Vagina (tissue), 2 donors: ENCODE data around the gene KRT38. TPM values are rescaled to one million over a fixed set of nuclear protein-coding genes. Genes with fewer than 3 reads are reported as not detected.
"Not testable (repeated sequence)": the region's sequence is repeated elsewhere in the genome, so short reads cannot be mapped to it uniquely, and the experiment has no call there.

Experiments
- DNase-seq, 2 donors: peaks; one replicate each; pipeline ENCODE4 v3.0.0-alpha.2; 2017; ENCODE audit errors: extremely low spot score in 2 of 2
- H3K27ac ChIP-seq: fragments of 200-600 bp; sonication (generic); one replicate; pipeline ENCODE4 v1.5.1; 2019
- H3K27me3 ChIP-seq: fragments of 200-600 bp; sonication (generic); one replicate; pipeline ENCODE4 v1.5.1; 2019
- H3K36me3 ChIP-seq, 2 donors: fragments of 200-600 bp; sonication (generic); one replicate each; pipeline ENCODE4 v1.5.1; 2017 to 2019
- H3K4me1 ChIP-seq: fragments of 200-600 bp; sonication (generic); one replicate; pipeline ENCODE4 v1.5.1; 2019
- H3K4me3 ChIP-seq, 2 donors: fragments of 200-600 bp; sonication (generic); 1 replicate in 1 of 2; 2 replicates in 1 of 2; pipeline ENCODE4 v1.5.1; 2016 to 2019
- H3K9me3 ChIP-seq: fragments of 200-600 bp; sonication (generic); one replicate; pipeline ENCODE4 v1.5.1; 2019
- POLR2A ChIP-seq, 2 donors: fragments of 450-650 bp; IDR thresholded peaks; one replicate each; pipeline ENCODE4 v1.6.1; 2017; ENCODE audit warnings: antibody characterized with exemption in 2 of 2, mild to moderate bottlenecking in 2 of 2, moderate library complexity in 2 of 2
- POLR2AphosphoS5 ChIP-seq, 2 donors: sonication (generic); formaldehyde crosslinking; IDR thresholded peaks; one replicate each; pipeline ENCODE4 v1.9.0; 2017; ENCODE audit warnings: antibody characterized with exemption in 2 of 2, mild to moderate bottlenecking in 2 of 2, low read depth in 1 of 2; ENCODE audit not compliant: insufficient read depth in 1 of 2
- intact Hi-C: fragments of 100-400 bp; cut with DNase I; formaldehyde crosslinking; loops from one replicate; pipeline ENCODE4 v1.15.1; 2023
- total RNA-seq: library from RNA; depleted of rRNA; stranded (reverse); fragments of >200 nt; gene quantifications from one replicate; pipeline ENCODE4 v1.2.3, GENCODE V29; 2016
- TF ChIP-seq, protein P1 (sequence below), 3 experiments: fragments of 450-650 bp in 2 of 3; fragments of 200-600 bp in 1 of 3; sonication (generic) in 1 of 3; IDR thresholded peaks; one replicate each; pipeline ENCODE4 v1.5.1; 2017 to 2019; ENCODE audit warnings: antibody characterized with exemption in 3 of 3, mild to moderate bottlenecking in 2 of 3, moderate library complexity in 2 of 3

The KRT38 gene
- total RNA-seq, 1 donor from 2014 or later, result not detected

DNA sequence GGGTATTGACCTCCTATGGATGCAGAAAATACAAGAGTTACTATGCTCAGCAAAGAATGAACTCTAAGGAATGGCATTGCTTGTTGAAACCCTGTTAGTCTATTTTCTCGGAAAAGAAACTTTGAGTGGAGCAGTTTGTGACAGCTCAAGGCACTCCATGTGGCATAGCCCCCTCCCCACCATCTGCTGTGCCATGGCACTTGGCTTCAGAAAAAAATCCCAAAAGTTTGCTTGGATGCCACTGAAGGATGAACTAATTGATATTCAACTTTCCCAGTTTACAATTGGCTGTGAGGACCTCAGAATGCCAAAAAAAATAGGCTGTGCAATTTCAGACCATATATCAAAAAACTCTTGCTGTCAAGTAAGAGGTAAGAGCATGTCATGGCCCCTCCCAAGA is 45.2 kb downstream of the KRT38 start:
- Histone ChIP-seq H3K4me1 (peaks cover 26% of the 10 kb centered on the region), H3K27me3 (no peaks in the 10 kb centered on the region), H3K9me3 (no peaks in the 10 kb centered on the region), H3K27ac (no peak overlapping the region), H3K36me3 (no peaks in the 10 kb centered on the region), H3K4me3 (no peak overlapping the region)
- intact Hi-C loops, result no loop called here
- DNase-seq, result no peak
- TF ChIP-seq POLR2AphosphoS5 (IDR thresholded peaks at IDR 0.05; ENCODE audit: insufficient read depth in 1 of 2, low read depth in 1 of 2), result no peak
- TF ChIP-seq POLR2A (IDR thresholded peaks at IDR 0.05), result no peak
- TF ChIP-seq, protein P1, sequence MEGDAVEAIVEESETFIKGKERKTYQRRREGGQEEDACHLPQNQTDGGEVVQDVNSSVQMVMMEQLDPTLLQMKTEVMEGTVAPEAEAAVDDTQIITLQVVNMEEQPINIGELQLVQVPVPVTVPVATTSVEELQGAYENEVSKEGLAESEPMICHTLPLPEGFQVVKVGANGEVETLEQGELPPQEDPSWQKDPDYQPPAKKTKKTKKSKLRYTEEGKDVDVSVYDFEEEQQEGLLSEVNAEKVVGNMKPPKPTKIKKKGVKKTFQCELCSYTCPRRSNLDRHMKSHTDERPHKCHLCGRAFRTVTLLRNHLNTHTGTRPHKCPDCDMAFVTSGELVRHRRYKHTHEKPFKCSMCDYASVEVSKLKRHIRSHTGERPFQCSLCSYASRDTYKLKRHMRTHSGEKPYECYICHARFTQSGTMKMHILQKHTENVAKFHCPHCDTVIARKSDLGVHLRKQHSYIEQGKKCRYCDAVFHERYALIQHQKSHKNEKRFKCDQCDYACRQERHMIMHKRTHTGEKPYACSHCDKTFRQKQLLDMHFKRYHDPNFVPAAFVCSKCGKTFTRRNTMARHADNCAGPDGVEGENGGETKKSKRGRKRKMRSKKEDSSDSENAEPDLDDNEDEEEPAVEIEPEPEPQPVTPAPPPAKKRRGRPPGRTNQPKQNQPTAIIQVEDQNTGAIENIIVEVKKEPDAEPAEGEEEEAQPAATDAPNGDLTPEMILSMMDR (IDR thresholded peaks at IDR 0.05), result no peak

DNA sequence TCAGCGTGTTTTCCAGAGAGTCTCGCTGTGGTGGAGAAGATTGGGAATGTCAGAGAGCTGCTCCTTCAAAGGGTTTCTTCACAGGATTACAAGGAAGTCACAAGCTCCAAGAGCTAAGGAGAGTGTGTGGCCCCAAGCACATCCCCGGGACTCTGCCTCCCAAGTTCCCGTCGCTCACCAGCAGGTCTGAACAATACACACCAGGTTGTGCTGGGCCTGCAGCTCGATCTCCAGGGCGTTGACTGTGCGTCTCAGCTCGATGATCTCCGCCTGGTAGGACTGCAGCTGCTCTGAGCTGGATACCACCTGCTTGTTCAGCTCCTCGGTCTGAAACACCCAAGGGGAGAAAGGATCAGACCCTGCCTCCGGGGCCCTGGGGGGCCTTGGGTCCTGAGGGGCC is 45.7 kb downstream of the KRT38 start:
- H3K27me3 ChIP-seq, H3K9me3 ChIP-seq, H3K36me3 ChIP-seq, intact Hi-C loops, DNase-seq, H3K27ac ChIP-seq, H3K4me3 ChIP-seq: not testable (repeated sequence)
- peaks cover 26% of the 10 kb centered on the region for H3K4me1 ChIP-seq

DNA sequence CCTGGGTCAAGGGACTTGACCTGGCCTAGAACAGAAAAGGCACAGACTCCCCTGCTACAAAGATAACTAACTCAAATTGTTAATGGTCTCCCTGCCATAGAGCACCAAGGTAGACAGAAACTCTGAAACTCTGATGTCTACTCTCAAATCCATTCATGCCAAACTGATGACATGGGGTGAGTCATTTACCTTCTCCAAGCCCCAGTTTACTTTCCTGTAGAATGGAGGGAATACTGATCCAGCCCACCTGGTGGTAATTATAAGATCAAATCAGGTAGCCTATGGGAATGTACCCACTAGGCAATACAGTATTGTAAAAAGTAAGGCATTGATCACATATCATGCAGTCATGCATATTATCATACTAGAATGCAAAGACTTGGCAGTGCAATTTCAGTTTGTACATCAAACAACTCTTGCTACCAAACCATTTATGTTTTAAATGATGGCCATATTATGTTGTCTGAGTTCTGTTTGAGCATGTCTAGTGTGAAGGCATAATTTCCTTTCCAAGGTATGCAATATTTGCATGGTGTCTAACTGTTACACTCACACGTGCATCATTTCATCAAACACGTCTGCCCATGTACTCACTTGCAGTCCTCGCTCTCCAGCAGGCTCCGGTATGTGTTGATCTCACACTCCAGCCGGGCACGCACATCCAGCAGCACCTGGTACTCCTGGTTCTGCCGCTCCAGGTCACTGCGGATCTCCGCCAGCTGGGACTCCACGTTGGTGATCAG is 46.4 kb downstream of the KRT38 start:
- Histone ChIP-seq H3K36me3 (no peaks in the 10 kb centered on the region), H3K4me1 (peaks cover 22% of the 10 kb centered on the region), H3K9me3 (no peaks in the 10 kb centered on the region), H3K27ac (peak overlapping the region; percentile 51), H3K27me3 (no peaks in the 10 kb centered on the region), H3K4me3 (no peak overlapping the region)
- no peak for DNase-seq
- intact Hi-C loops, result no loop called here
- TF ChIP-seq, protein P1 (IDR thresholded peaks at IDR 0.05), result no peak
- peak; percentile 6 to 19 for TF ChIP-seq POLR2AphosphoS5 (IDR thresholded peaks at IDR 0.05; ENCODE audit: insufficient read depth in 1 of 2, low read depth in 1 of 2)

DNA sequence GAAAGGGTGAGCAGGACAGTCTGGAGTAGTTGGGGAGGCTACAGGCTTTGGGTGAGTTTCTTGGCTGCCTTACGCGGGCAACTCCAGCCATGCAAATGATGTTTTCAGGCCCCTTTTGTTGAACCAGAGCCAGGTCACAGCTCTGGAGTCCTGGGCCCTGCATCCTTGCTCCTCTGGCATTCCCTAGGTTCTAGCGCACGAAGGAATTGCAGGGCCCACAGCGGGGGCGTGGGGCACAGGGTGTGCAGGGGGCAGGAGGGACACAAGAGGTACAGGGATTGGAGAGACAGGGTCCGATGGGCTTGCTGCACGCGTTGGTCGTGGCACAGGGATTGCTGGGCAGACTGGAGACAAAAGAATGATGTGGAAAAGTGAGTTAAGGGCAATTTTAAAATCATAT is 47.0 kb downstream of the KRT38 start:
- no peak for DNase-seq
- intact Hi-C loops, result no loop called here
- H3K4me1 ChIP-seq, result peaks cover 22% of the 10 kb centered on the region
- no peaks in the 10 kb centered on the region for H3K36me3 ChIP-seq
- peak overlapping the region; percentile 51 for H3K27ac ChIP-seq
- H3K27me3 ChIP-seq, result no peaks in the 10 kb centered on the region
- no peak overlapping the region for H3K4me3 ChIP-seq
- H3K9me3 ChIP-seq, result no peaks in the 10 kb centered on the region
- TF ChIP-seq, protein P1 (IDR thresholded peaks at IDR 0.05), result no peak
- TF ChIP-seq POLR2AphosphoS5 (IDR thresholded peaks at IDR 0.05; ENCODE audit: insufficient read depth in 1 of 2, low read depth in 1 of 2), result no peak
- TF ChIP-seq POLR2A (IDR thresholded peaks at IDR 0.05), result no peak

DNA sequence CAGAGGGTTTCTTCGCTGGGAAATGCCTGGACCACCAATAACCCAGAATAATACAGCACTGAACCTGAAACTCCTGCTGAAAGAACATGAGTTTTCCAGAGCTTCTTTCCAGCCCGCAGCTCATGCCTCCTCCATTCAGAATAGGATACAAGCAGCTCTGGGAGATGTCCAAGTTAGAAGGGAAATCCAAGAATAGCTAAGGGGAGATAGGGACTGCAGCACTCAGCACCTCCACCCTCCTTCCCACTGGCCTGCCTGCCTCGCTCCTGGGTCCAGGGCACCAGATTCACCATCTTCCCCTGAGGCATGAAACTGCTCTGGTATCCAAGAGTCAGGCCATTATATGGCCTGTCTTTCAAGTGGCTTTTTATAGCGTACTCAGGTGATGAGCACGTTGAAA is 47.5 kb downstream of the KRT38 start:
- DNase-seq, result no peak
- peaks cover 22% of the 10 kb centered on the region for H3K4me1 ChIP-seq
- no peaks in the 10 kb centered on the region for H3K9me3 ChIP-seq
- intact Hi-C loops, result no loop called here
- H3K27me3 ChIP-seq, result no peaks in the 10 kb centered on the region
- no peaks in the 10 kb centered on the region for H3K36me3 ChIP-seq
- TF ChIP-seq, protein P1 (IDR thresholded peaks at IDR 0.05), result no peak
- TF ChIP-seq POLR2A (IDR thresholded peaks at IDR 0.05) (no peak), POLR2AphosphoS5 (IDR thresholded peaks at IDR 0.05; ENCODE audit: insufficient read depth in 1 of 2, low read depth in 1 of 2) (no peak)
- H3K4me3 ChIP-seq, result no peak overlapping the region
- H3K27ac ChIP-seq, result peak overlapping the region; percentile 51
